ENCODE results near the gene MBD5. TPM values are rescaled to one million over a fixed set of nuclear protein-coding genes. Genes with fewer than 3 reads are reported as not detected.

The MBD5 gene
- total RNA-seq, 1 donor from 2014 or later, result 95.4 TPM

GRCh38 chr2:148533685-148534084 lies 512.8 kb downstream of the MBD5 start:
- H3K4me3 Mint-ChIP-seq (ENCODE audit: unreplicated experiment), result no peak overlapping the region
- peaks cover 26% of the 10 kb centered on the region for H3K4me1 Mint-ChIP-seq (ENCODE audit: low read depth, unreplicated experiment)
- H3K9me3 Mint-ChIP-seq (ENCODE audit: unreplicated experiment), result peaks cover 3% of the 10 kb centered on the region
- no peaks in the 10 kb centered on the region for H3K36me3 Mint-ChIP-seq (ENCODE audit: unreplicated experiment)
- H3K27me3 Mint-ChIP-seq (ENCODE audit: unreplicated experiment), result peaks cover 12% of the 10 kb centered on the region
- TF ChIP-seq CTCF (IDR thresholded peaks at IDR 0.05; ENCODE audit: partially characterized antibody, unreplicated experiment), result no peak
- H3K27ac Mint-ChIP-seq (ENCODE audit: unreplicated experiment), result no peak overlapping the region
- DNase-seq, result no peak

GRCh38 chr2:148534416-148535204 lies 513.7 kb downstream of the MBD5 start:
- no peaks in the 10 kb centered on the region for H3K36me3 Mint-ChIP-seq (ENCODE audit: unreplicated experiment)
- H3K9me3 Mint-ChIP-seq (ENCODE audit: unreplicated experiment), result peaks cover 9% of the 10 kb centered on the region
- H3K27ac Mint-ChIP-seq (ENCODE audit: unreplicated experiment), result peak overlapping the region; percentile 62
- peaks cover 17% of the 10 kb centered on the region for H3K27me3 Mint-ChIP-seq (ENCODE audit: unreplicated experiment)
- DNase-seq, result peak; percentile 30
- no peak for TF ChIP-seq CTCF (IDR thresholded peaks at IDR 0.05; ENCODE audit: partially characterized antibody, unreplicated experiment)
- no peak overlapping the region for H3K4me3 Mint-ChIP-seq (ENCODE audit: unreplicated experiment)
- H3K4me1 Mint-ChIP-seq (ENCODE audit: low read depth, unreplicated experiment), result peaks cover 32% of the 10 kb centered on the region

- TF ChIP-seq CTCF (IDR thresholded peaks at IDR 0.05; ENCODE audit: partially characterized antibody, unreplicated experiment), result no peak
- no peak overlapping the region for H3K4me3 Mint-ChIP-seq (ENCODE audit: unreplicated experiment)
- H3K4me1 Mint-ChIP-seq (ENCODE audit: low read depth, unreplicated experiment), result peaks cover 24% of the 10 kb centered on the region
- H3K9me3 Mint-ChIP-seq (ENCODE audit: unreplicated experiment), result peaks cover 13% of the 10 kb centered on the region
- DNase-seq, result no peak
- H3K27ac Mint-ChIP-seq (ENCODE audit: unreplicated experiment), result no peak overlapping the region
- peaks cover 16% of the 10 kb centered on the region for H3K27me3 Mint-ChIP-seq (ENCODE audit: unreplicated experiment)
- peaks cover 7% of the 10 kb centered on the region for H3K36me3 Mint-ChIP-seq (ENCODE audit: unreplicated experiment)
These were observed 517.5 kb downstream of the MBD5 start for GRCh38 chr2:148538375-148538774.

GRCh38 chr2:148540022-148540421 lies 519.1 kb downstream of the MBD5 start:
- peaks cover 20% of the 10 kb centered on the region for H3K4me1 Mint-ChIP-seq (ENCODE audit: low read depth, unreplicated experiment)
- DNase-seq, result no peak
- H3K36me3 Mint-ChIP-seq (ENCODE audit: unreplicated experiment), result peaks cover 7% of the 10 kb centered on the region
- H3K27me3 Mint-ChIP-seq (ENCODE audit: unreplicated experiment), result peaks cover 12% of the 10 kb centered on the region
- H3K4me3 Mint-ChIP-seq (ENCODE audit: unreplicated experiment), result no peak overlapping the region
- peaks cover 10% of the 10 kb centered on the region for H3K9me3 Mint-ChIP-seq (ENCODE audit: unreplicated experiment)
- H3K27ac Mint-ChIP-seq (ENCODE audit: unreplicated experiment), result no peak overlapping the region
- no peak for TF ChIP-seq CTCF (IDR thresholded peaks at IDR 0.05; ENCODE audit: partially characterized antibody, unreplicated experiment)

- H3K27me3 Mint-ChIP-seq (ENCODE audit: unreplicated experiment), result peaks cover 12% of the 10 kb centered on the region
- TF ChIP-seq CTCF (IDR thresholded peaks at IDR 0.05; ENCODE audit: partially characterized antibody, unreplicated experiment), result no peak
- H3K36me3 Mint-ChIP-seq (ENCODE audit: unreplicated experiment), result peaks cover 7% of the 10 kb centered on the region
- no peak overlapping the region for H3K27ac Mint-ChIP-seq (ENCODE audit: unreplicated experiment)
- H3K9me3 Mint-ChIP-seq (ENCODE audit: unreplicated experiment), result peaks cover 10% of the 10 kb centered on the region
- peaks cover 16% of the 10 kb centered on the region for H3K4me1 Mint-ChIP-seq (ENCODE audit: low read depth, unreplicated experiment)
- H3K4me3 Mint-ChIP-seq (ENCODE audit: unreplicated experiment), result no peak overlapping the region
- no peak for DNase-seq
These were observed 520.9 kb downstream of the MBD5 start for GRCh38 chr2:148541792-148542191.

Measured in glutamatergic neuron (in vitro differentiated cells).